ENCODE results near the gene GRM7. TPM values are rescaled to one million over a fixed set of nuclear protein-coding genes. Genes with fewer than 3 reads are reported as not detected.

GRM7 gene
- total and polyA plus RNA-seq, 2 donors (not counting 1 experiment from before 2014, with no cell fraction given), result not detected

GRCh38 chr3:7687428-7688147 lies 826.7 kb downstream of the GRM7 start:
- H3K27ac ChIP-seq (ENCODE audit: insufficient read depth, low read length), result no peak overlapping the region
- H3K79me2 ChIP-seq (ENCODE audit: control insufficient read depth, insufficient read depth, low read length), result no peaks in the 10 kb centered on the region
- no peaks in the 10 kb centered on the region for H3K4me1 ChIP-seq (ENCODE audit: control insufficient read depth, extremely low read depth, insufficient read depth, low read length)
- no peaks in the 10 kb centered on the region for H3K27me3 ChIP-seq (ENCODE audit: control insufficient read depth, insufficient read depth, low read length)
- H3K4me2 ChIP-seq (ENCODE audit: extremely low read depth, insufficient read depth, low read length), result no peak overlapping the region
- H3K4me3 ChIP-seq (replicated peaks in 1 of 4; ENCODE audit: control extremely low read depth in 1 of 4, insufficient read depth in 1 of 4, low read depth in 3 of 4, low read length in 4 of 4), result no peak overlapping the region
- DNase-seq (ENCODE audit: low read depth in 2 of 2), result no peak
- H3K36me3 ChIP-seq (ENCODE audit: control insufficient read depth, insufficient read depth, low read length), result no peaks in the 10 kb centered on the region
- no peaks in the 10 kb centered on the region for H3K9me3 ChIP-seq (ENCODE audit: control insufficient read depth, insufficient read depth, low read depth, low read length)
- no peak overlapping the region for H3K9ac ChIP-seq (ENCODE audit: insufficient read depth, low read length)
- H2AFZ ChIP-seq (ENCODE audit: low read length), result no peak overlapping the region
- TF ChIP-seq CTCF (conservative IDR thresholded peaks at IDR 0.05 in 1 of 2, IDR thresholded peaks at IDR 0.05 in 1 of 2; ENCODE audit: low read depth in 1 of 2, low read length in 2 of 2) (no peak), EZH2 (IDR thresholded peaks at IDR 0.05; ENCODE audit: low read length, missing control alignments) (no peak)
- H4K20me1 ChIP-seq (ENCODE audit: control insufficient read depth, extremely low read depth, insufficient read depth, low read length), result no peaks in the 10 kb centered on the region

DNA sequence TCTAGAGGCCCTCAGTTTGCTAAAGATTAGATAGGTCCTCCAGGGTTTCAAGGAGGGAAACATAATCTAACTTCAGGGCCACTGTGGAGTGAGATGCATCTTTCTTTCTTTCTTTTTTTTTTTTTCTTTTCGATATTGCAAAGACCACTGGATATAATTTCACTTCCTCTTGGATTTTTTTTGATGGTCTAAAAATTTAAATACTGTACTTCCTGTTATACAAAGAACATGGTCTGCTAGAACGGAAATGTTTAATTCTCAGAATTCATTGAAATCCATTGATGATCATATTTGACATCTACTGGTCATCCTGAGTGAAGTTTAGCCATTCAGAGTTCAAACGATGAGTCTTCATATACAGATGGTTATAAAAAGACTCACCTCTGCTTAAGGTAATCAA lies 832.0 kb downstream of the GRM7 start:
- Histone ChIP-seq H3K36me3 (ENCODE audit: control insufficient read depth, insufficient read depth, low read length) (no peaks in the 10 kb centered on the region), H3K4me3 (replicated peaks in 1 of 4; ENCODE audit: control extremely low read depth in 1 of 4, insufficient read depth in 1 of 4, low read depth in 3 of 4, low read length in 4 of 4) (no peak overlapping the region), H3K4me1 (ENCODE audit: control insufficient read depth, extremely low read depth, insufficient read depth, low read length) (no peaks in the 10 kb centered on the region), H3K9me3 (ENCODE audit: control insufficient read depth, insufficient read depth, low read depth, low read length) (no peaks in the 10 kb centered on the region), H2AFZ (ENCODE audit: low read length) (no peak overlapping the region), H3K4me2 (ENCODE audit: extremely low read depth, insufficient read depth, low read length) (no peak overlapping the region), H3K27me3 (ENCODE audit: control insufficient read depth, insufficient read depth, low read length) (no peaks in the 10 kb centered on the region), H3K79me2 (ENCODE audit: control insufficient read depth, insufficient read depth, low read length) (no peaks in the 10 kb centered on the region), H3K9ac (ENCODE audit: insufficient read depth, low read length) (no peak overlapping the region), H4K20me1 (ENCODE audit: control insufficient read depth, extremely low read depth, insufficient read depth, low read length) (no peaks in the 10 kb centered on the region), H3K27ac (ENCODE audit: insufficient read depth, low read length) (no peak overlapping the region)
- no peak for TF ChIP-seq EZH2 (IDR thresholded peaks at IDR 0.05; ENCODE audit: low read length, missing control alignments)
- TF ChIP-seq CTCF (conservative IDR thresholded peaks at IDR 0.05 in 1 of 2, IDR thresholded peaks at IDR 0.05 in 1 of 2; ENCODE audit: low read depth in 1 of 2, low read length in 2 of 2), result no peak
- no peak for DNase-seq (ENCODE audit: low read depth in 2 of 2)

GRCh38 chr3:7693976-7694375 lies 833.1 kb downstream of the GRM7 start:
- Histone ChIP-seq H3K4me2 (ENCODE audit: extremely low read depth, insufficient read depth, low read length) (no peak overlapping the region), H3K9me3 (ENCODE audit: control insufficient read depth, insufficient read depth, low read depth, low read length) (no peaks in the 10 kb centered on the region), H3K79me2 (ENCODE audit: control insufficient read depth, insufficient read depth, low read length) (no peaks in the 10 kb centered on the region), H3K27me3 (ENCODE audit: control insufficient read depth, insufficient read depth, low read length) (no peaks in the 10 kb centered on the region), H3K4me1 (ENCODE audit: control insufficient read depth, extremely low read depth, insufficient read depth, low read length) (no peaks in the 10 kb centered on the region), H3K36me3 (ENCODE audit: control insufficient read depth, insufficient read depth, low read length) (no peaks in the 10 kb centered on the region), H3K4me3 (replicated peaks in 1 of 4; ENCODE audit: control extremely low read depth in 1 of 4, insufficient read depth in 1 of 4, low read depth in 3 of 4, low read length in 4 of 4) (no peak overlapping the region), H2AFZ (ENCODE audit: low read length) (no peak overlapping the region), H3K9ac (ENCODE audit: insufficient read depth, low read length) (no peak overlapping the region), H4K20me1 (ENCODE audit: control insufficient read depth, extremely low read depth, insufficient read depth, low read length) (no peaks in the 10 kb centered on the region), H3K27ac (ENCODE audit: insufficient read depth, low read length) (no peak overlapping the region)
- no peak for TF ChIP-seq EZH2 (IDR thresholded peaks at IDR 0.05; ENCODE audit: low read length, missing control alignments)
- TF ChIP-seq CTCF (conservative IDR thresholded peaks at IDR 0.05 in 1 of 2, IDR thresholded peaks at IDR 0.05 in 1 of 2; ENCODE audit: low read depth in 1 of 2, low read length in 2 of 2), result no peak
- DNase-seq (ENCODE audit: low read depth in 2 of 2), result no peak
